ENCODE data around the gene SEC14L3. TPM values are rescaled to one million over a fixed set of nuclear protein-coding genes. Genes with fewer than 3 reads are reported as not detected.

SEC14L3 gene
- total and polyA plus RNA-seq, 10 of the 15 experiments (the other 5 are each of a cell fraction or from before 2014, with no cell fraction given) = 0.03 TPM; not detected in 9

DNA sequence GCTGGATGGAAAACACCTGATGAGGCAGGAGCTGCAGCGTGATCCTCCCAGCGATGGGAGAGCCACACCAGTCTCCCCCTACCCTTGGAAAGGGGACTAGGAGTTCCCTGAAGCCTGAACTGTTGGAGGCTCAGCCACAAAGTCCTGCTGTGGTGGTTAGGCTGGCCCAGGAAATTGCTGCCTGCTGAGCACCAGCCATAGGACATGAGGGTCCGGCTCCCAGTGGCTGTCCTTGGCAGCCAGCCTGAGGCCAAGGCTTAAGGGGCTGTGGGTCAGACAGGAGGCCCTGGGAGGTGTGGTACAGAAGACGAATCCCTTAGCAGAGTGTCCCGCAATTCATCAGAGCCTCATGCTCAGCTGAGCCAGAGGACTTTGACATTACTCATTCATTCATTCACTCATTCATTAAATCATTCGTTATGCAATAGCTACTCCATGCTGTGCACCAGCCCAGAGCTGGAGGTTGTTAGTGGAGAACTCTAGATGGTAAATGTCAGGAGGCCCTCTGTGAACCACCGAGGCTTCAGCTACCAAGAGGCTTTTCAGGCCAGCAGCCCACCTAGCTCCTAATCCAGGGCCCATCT is 48.1 kb upstream of the SEC14L3 start (continued):
- TF ChIP-seq, protein P1, sequence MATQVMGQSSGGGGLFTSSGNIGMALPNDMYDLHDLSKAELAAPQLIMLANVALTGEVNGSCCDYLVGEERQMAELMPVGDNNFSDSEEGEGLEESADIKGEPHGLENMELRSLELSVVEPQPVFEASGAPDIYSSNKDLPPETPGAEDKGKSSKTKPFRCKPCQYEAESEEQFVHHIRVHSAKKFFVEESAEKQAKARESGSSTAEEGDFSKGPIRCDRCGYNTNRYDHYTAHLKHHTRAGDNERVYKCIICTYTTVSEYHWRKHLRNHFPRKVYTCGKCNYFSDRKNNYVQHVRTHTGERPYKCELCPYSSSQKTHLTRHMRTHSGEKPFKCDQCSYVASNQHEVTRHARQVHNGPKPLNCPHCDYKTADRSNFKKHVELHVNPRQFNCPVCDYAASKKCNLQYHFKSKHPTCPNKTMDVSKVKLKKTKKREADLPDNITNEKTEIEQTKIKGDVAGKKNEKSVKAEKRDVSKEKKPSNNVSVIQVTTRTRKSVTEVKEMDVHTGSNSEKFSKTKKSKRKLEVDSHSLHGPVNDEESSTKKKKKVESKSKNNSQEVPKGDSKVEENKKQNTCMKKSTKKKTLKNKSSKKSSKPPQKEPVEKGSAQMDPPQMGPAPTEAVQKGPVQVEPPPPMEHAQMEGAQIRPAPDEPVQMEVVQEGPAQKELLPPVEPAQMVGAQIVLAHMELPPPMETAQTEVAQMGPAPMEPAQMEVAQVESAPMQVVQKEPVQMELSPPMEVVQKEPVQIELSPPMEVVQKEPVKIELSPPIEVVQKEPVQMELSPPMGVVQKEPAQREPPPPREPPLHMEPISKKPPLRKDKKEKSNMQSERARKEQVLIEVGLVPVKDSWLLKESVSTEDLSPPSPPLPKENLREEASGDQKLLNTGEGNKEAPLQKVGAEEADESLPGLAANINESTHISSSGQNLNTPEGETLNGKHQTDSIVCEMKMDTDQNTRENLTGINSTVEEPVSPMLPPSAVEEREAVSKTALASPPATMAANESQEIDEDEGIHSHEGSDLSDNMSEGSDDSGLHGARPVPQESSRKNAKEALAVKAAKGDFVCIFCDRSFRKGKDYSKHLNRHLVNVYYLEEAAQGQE (IDR thresholded peaks at IDR 0.05; ENCODE audit: low read depth, low read length) = no peak
- TF ChIP-seq HDGF (IDR thresholded peaks at IDR 0.05) (no peak), CREB1 (IDR thresholded peaks at IDR 0.05; ENCODE audit: low read depth) (no peak), NR2C2 (IDR thresholded peaks at IDR 0.05; ENCODE audit: borderline replicate concordance, control insufficient read depth, insufficient read length, low read depth) (no peak), NFYB (IDR thresholded peaks at IDR 0.05; ENCODE audit: insufficient read depth, low read depth, low read length) (no peak), SMARCA5 (IDR thresholded peaks at IDR 0.05) (no peak)
- TF ChIP-seq, protein P2, sequence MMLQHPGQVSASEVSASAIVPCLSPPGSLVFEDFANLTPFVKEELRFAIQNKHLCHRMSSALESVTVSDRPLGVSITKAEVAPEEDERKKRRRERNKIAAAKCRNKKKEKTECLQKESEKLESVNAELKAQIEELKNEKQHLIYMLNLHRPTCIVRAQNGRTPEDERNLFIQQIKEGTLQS (IDR thresholded peaks at IDR 0.05; ENCODE audit: borderline replicate concordance, extremely low read depth, low read depth, low read length) = no peak
- TF ChIP-seq, protein P3, sequence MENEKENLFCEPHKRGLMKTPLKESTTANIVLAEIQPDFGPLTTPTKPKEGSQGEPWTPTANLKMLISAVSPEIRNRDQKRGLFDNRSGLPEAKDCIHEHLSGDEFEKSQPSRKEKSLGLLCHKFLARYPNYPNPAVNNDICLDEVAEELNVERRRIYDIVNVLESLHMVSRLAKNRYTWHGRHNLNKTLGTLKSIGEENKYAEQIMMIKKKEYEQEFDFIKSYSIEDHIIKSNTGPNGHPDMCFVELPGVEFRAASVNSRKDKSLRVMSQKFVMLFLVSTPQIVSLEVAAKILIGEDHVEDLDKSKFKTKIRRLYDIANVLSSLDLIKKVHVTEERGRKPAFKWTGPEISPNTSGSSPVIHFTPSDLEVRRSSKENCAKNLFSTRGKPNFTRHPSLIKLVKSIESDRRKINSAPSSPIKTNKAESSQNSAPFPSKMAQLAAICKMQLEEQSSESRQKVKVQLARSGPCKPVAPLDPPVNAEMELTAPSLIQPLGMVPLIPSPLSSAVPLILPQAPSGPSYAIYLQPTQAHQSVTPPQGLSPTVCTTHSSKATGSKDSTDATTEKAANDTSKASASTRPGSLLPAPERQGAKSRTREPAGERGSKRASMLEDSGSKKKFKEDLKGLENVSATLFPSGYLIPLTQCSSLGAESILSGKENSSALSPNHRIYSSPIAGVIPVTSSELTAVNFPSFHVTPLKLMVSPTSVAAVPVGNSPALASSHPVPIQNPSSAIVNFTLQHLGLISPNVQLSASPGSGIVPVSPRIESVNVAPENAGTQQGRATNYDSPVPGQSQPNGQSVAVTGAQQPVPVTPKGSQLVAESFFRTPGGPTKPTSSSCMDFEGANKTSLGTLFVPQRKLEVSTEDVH (IDR thresholded peaks at IDR 0.05; ENCODE audit: low read depth, partially characterized antibody) = no peak

Measured in GM12878 (cell line).